ENCODE results near the gene ACTRT2.

DNA sequence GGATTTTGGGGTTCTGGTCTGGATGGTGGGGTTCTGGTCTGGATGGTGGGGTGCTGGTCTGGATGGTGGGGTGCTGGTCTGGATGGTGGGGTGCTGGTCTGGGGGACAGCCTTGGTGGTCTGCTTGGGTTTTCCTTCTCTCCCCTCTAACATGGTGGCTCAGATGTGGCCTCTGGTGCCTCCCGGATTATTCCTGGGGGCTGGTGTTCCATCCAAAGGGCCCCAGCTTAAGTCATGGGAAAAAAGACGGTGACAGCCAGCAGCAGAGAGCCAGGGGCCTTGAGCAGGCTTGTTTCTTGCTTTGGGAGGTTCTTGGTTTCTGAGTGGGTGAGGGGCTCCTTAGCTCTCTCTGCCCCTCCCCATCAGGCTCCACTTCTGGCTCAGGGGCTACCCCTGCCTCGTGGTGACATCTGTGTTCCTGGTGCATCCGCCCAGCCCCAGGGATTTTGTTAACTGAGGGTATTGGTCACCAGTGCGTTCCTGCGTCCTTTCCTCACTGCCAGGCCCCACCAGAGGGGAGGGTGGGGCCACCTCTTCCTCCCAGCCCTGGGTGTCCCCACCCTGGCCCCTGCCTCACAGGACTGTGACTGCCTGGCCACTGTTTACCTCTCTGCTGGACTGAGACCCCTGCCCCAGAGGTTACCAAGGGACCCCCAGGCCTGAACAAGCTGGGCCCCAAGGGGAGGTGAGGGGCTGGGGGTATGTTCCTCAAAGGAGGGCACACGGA lies 43.2 kb upstream of the ACTRT2 start:
- TF ChIP-seq, protein P1, sequence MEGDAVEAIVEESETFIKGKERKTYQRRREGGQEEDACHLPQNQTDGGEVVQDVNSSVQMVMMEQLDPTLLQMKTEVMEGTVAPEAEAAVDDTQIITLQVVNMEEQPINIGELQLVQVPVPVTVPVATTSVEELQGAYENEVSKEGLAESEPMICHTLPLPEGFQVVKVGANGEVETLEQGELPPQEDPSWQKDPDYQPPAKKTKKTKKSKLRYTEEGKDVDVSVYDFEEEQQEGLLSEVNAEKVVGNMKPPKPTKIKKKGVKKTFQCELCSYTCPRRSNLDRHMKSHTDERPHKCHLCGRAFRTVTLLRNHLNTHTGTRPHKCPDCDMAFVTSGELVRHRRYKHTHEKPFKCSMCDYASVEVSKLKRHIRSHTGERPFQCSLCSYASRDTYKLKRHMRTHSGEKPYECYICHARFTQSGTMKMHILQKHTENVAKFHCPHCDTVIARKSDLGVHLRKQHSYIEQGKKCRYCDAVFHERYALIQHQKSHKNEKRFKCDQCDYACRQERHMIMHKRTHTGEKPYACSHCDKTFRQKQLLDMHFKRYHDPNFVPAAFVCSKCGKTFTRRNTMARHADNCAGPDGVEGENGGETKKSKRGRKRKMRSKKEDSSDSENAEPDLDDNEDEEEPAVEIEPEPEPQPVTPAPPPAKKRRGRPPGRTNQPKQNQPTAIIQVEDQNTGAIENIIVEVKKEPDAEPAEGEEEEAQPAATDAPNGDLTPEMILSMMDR (IDR thresholded peaks at IDR 0.05; ENCODE audit: low read length): no peak
- no peak for TF ChIP-seq EZH2 (optimal IDR thresholded peaks at IDR 0.05; ENCODE audit: low read depth, low read length)
